GM19467 (cell line): ENCODE measurements around the gene DUS3L.
A peak's percentile ranks its signal among the peaks of the same experiment; 100 is the strongest.

ENCODE experiments used
- ATAC-seq: cut with Tn5 transposase; IDR thresholded peaks from one replicate; pipeline ENCODE4 v1.9.1; 2021; ENCODE audit warnings: mild to moderate bottlenecking, moderate library complexity; ENCODE audit not compliant: unreplicated experiment

The DUS3L gene

DNA sequence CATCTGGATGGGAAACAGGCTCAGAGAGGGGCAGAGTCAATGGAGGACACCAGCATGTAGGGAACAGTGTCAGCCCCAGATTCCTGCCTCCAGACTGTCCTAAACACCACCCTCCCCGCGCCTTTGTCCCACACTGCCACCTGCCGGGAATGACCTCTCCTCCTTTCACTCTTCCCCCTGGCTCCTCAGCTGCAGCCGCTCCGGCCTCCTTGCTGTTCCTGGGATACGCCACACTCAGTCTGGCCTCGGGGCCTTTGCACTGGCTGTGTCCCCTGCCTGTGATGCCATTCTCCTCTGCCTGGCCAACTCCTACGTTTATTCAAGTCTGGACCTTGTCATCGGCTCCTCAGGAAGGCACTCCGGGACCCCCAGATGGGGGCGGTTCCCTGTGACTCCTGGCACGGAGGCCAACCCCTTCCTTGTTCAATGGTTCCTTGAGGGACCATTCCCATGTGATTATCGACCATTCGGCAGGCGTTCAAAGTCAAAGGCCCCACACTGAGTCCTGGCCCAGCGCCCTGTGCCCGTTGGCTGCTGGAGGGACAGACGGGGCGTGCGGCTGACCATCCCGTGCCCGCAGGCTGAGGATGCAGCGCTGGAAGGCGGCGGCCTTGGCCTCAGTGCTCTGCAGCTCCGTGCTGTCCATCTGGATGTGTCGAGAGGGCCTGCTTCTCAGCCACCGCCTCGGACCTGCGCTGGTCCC lies 32.8 kb upstream of the DUS3L start:
- ATAC-seq, result no peak

DNA sequence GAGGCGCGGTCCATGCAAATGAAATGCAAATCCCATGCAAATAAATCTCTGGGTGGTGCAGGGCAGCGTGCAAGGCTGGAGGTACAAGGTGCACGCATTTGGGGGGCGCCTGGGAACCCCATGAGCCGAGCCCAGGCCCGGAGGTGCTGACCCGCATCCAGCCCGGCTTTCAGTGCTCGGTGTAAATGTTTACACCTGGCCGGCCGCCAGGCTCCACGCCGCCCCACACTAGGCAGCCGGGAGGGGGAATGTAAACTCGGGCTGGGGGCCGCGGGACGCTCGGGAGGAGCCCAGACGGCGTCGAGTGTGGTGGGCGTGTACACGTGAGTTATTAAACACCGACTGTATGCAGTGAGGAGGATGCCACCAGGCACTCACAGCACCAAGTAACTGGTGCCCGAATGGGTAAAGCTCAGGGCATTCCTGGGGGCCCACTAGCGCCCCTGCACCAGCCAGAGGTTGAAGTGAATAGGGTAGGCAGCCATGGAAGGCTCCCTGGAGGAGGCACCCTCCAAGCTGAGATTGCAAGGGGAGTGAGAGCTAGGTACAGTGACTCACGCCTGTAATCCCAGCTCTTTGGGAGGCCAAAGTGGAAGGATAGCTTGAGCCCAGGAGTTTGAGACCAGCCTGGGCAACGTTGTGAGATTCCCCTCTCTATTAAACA lies 31.4 kb upstream of the DUS3L start:
- no peak for ATAC-seq

DNA sequence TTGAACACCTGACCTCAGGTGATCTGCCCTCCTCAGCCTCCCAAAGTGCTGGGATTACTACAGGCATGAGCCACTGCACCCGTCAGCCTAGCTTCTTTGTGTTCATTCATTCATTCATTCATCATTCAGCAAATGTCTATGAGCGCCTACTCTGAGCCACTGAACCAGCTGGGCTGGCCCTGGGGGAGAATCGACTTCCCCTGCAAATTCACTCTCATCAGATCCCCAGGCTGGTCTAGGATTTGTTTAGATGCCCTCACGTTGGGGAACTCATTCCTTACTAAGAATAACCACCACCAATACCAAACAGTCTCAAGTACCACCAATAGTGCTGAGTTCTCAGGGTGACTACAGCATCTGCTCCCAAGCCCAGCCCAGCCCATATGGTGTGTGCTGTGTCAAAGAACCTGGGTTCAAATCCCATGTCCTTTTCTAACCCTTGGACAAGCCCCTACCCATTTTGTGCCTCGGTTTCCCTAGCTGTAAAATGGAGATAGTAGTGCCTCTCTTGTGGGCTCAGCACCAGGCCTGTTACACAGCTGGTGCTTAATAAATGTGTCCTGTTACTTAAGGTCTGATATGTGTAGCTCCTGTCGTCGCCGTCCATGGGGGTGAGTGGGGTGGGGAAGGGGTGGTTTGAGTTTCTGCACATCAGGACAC lies 30.7 kb upstream of the DUS3L start:
- ATAC-seq, result no peak

DNA sequence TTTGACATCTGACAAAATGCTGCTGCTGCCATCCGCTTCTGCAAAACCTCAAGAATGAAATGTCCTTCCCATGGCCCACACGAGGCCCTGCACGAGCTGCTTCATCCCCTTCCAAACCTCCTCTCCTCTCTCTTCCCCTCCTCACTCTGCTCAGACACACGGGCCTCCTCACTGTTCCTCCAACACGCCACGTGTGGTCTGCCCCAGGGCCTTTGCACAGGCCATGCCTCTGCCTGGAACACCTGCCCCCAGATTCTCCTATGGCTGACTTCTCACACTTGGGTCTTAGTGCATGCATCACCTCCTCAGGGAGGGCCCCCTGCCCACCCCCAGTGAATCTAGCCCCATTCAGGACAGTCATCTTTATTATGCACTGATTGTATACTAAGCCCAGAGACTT lies 29.8 kb upstream of the DUS3L start:
- no peak for ATAC-seq

DNA sequence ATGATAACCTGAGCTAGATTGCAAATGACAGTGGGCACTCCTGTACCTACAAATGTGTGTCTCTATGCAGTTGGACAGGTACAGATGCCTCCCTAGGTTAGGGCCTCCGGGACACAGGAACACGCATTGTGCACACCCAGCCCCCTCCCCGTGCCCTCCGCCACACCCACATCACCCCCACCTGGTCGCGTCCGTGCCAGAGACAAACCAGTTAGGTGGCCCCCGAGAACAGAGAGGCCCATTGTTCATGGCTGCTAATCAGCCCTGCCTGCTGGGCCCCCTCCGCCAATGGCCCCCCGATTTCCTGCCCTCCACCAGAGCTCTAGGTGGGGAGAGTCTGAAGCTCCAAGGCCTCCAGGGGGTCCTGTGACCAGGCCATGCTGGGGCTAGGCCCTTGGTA lies 27.6 kb upstream of the DUS3L start:
- no peak for ATAC-seq

DNA sequence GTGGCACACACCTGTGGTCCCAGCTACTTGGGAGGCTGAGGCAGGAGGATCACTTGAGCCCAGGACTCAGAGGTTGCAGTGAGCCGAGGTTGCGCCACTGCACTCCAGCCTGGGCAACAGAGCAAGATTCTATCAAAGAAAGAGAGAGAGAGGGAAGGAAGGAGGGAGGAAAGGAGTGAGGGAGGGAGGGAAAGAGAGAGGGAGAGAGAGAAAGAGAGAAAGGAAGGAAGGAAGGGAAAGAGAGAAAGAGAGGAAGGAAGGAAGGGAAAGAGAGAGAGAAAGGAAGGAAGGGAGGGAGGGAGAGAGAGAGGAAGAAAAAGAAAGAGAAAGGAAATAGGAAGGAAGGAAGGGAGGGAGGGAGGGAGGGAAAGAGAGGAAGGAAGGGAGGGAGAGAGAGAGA lies 26.3 kb upstream of the DUS3L start:
- no peak for ATAC-seq

DNA sequence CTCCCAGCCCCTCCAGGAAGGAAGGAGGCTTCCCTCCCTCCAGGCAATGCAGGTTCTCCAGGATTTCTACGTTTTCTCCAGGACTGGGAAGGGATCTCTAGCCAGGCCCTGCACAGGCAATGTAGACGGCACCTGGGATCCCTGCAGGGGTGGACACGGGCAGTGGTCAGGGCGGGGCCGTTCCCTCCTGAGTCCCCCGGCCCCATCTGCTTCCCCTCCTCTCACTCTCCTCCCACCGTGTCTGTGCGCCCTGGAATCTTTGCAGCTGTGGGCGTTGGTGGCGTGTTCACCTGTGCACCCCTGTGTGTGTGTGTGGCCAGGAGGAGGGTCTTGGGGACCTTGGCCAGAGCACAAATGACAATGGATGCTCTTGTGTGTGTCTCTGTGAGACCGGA lies 23.9 kb upstream of the DUS3L start:
- ATAC-seq, result no peak

DNA sequence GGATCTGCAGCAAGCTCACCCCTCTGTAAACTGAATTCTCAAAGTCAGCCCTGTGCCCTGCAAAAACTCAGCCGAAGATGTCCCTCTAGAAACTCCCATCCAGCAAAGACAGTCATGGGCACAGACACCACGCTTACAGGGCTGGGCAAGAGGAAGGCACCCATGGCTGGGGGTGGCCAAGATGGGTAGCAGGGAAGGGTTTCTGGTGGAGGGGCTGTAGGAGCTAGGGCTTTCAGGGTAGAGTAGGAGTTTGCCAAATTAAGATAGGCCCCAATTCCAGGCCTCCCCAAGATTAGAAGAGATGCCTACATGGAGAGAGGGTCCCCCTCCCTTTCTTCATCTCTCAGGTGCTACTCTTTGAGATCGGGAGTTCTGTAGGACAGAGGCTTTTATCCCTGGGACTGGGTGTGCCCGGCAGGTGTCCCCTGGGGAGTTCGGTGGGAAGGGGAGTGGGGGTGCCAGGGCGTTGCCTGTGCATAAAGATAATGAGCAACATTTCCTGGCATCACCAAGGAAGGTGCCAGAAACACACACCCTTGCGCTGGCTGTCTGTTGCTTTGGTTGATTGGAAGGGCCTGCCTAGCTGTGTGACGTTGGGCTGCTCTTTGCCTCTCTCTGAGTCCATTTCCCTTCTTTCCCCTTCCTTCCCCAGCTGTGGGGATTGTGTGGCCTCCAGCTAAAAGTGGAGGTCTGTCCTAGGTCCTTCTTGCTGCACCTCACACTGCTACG lies 23.3 kb upstream of the DUS3L start:
- ATAC-seq, result no peak

DNA sequence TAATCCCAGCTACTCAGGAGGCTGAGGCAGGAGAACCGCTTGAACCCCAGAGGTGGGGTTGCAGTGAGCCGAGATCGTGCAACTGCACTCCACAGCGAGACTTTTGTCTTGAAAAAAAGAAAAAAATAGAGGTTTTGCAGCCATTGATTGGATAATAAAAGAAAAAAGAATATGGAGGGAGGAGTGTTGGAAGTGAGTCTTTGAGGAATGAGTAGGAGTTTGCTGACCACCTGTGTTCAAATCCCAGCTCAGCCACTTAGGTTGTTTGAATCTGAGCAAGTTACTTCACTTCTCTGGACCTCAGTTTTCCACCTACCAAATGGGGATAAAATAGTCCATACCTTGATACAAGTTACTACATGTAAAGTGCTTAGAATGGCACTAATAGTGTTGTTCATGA lies 20.2 kb upstream of the DUS3L start:
- no peak for ATAC-seq

DNA sequence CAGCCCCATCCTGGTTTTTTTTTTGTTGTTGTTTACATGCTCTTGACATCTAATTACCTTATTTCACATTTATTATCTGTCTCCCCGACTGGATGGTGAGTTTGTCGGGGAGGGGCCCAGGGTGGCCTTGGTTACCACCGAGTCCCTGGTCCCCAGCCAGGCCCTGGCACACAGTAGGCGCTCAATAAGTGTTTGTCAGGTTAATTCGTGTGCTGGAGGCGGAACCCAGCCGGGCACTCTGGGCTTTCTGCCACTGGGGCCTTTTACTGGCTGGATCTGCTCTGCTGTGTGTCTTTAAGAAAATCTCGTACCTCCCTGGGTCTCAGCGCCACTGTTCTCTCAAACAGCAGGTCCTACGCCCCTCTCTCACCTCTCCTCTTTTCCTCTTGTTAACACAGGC lies 18.5 kb upstream of the DUS3L start:
- no peak for ATAC-seq

DNA sequence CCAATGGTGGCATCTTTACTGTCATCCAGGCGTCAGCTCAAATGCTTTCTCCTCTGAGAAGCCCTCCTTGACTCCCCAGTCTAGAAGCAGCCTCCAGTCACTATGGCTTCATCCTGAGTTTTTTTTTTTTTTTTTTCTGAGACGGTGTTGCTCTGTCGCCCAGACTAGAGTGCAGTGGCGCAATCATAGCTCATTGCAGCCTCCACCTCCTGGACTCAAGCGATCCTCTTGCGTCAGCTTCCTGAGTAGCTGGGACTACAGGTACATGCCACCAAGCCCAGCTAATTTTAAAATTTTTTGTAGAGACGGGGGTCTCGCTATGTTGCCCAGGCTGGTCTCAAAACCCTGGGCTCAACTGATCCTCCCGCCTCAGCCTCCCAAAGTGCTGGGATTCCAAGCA lies 18.1 kb upstream of the DUS3L start:
- ATAC-seq, result no peak

DNA sequence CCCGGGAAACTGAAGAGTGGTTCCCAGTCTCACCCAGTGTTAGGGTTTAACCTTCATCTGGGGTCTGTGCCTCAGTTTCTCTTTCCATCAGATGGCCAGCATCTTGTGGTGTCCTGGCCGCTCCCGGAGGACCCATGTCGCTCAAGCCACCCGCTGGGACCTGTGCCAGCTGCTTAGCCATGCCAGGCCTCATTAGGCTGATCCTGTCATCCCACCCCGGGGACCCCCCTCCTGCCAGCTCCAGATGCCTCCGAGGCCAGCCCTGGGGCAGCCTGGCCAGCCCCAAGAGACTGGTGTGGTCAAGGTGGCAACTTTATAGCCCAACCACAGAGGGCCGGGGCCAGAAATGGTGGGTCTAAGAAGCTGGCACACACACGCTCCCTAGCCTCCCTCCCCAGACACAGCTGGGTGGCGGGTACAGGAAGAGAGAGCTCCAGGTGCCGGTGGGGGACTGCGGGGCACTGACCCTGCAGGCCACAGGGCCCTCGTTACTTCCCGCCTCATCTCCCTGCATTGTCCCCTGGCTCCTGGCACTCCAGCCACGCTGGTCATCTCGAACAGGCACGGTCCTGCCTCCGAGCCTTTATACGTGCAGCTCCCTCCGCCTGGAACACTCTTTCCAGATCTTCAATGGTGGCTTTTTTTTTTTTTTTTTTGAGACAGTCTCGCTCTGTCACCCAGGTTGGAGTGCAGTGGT lies 17.3 kb upstream of the DUS3L start:
- no peak for ATAC-seq

DNA sequence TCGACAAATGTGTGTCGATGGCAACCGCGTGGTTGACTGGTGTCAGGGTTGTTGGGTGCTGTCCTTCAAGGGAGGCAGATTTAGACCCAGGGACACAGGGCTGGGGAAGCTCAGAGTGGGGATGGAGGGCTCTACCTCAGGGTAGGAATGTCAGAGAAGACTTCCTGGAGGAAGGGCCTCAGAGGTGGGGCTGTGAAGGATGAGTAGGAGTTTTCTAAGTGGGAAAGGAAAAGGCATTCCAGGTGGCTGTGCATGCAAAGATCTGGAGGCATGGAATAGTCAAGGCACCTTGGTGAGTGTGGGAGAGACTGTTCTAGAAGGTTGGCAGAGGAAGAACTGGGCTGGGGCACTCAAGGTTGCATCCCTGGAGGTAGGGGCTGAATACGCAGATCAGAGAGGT lies 15.9 kb upstream of the DUS3L start:
- no peak for ATAC-seq

DNA sequence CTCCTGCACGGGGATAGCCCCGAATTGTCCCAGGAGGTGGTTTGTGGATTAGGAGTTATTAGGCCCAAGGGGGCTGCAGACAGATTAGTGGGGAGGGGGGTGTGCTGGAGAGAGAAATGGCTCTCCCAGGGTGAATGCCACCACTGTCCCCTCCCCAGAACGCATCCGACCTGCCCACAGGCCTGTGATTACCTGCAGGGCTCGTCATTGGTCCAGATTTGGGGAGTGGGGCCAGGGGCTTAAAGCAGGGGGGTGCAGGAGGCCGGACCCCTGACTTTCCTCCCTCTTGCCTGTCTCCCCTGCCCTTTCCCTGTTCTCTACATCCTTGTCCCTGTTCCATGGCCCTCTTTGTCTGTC lies 15.1 kb upstream of the DUS3L start:
- ATAC-seq, result no peak

DNA sequence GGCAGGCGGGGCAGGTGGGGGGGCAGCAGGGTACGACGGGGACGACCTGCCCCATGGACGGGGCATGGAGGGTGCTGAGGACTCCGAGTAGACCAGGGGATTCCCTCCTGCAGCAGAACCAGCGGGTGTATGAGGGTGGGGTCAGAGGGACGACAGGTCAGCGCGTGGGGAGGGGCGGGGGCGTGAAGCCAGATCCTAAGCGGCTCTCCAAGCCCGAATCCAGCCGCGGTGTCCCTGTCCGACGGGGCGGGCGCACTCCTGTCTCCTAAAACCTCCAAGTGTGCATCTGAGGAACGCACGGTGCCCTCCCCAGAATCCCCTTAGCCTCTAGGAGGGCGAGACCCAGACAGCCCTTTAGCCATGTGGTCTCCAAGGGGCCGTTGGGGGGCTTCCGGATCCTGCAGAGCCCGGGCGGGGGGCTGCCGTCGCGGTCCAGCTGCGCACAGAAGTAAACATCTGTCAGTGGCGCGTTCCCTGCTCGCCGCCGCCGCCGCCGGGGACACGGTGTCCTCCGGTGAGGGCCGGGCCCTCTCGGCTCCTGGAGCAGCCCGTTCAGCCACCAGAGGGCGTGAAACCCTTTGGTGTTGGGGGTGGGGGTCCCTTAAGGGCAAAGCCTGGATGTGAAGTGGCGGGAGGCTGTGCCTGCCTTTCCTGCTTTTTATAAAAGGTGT lies 14.6 kb upstream of the DUS3L start:
- no peak for ATAC-seq

DNA sequence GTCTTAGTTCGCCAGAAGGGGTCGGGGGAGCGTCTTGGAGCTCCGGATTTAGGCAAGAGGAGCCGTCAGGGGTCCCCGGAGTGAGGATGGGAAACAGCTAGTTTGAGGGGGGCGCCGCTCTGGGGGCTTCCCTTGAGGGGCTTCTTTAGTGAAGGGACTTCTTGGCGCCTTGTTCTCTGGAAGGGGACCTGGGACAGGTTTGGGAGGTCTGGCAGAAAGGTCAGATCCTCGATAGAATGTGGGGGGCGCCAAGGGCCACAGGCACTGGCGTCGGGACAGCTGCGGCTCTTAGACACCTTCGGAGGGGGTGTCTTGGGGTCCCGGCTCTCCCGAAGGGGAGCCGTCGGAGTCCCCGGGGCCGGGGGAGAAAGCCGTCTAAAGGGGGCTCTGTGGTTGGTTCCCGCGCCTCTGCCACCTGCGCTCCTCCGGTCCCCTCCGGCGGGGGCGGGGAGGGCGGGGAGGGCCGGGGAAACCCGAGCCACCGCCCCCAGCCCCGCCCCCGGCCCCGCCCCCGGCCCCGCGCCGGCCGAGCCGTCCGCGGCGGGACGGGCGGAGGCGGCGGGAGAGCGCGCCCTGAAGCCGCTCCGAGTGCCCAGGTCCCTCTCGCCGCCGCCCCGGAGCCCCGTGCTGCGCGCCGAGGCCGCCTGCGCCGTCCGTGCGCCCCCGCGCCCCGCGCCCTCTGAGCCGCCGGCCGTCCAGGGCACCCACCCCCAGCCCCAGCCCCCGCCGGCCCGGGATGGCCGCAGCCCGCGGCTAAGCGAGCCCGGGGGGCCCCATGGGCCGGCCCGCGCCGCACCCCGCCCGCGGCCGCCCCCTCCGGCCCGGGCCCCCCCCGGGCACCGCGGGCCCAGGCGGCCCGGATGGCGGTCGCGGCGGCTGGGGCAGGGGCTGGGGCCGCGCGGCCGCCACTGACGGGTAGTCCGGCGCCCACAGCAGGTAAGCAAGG lies 13.8 kb upstream of the DUS3L start, which contains the start of gene NRTN:
Gene NRTN (plus strand): TSS at position 552 of the 946 bp plus-strand sequence. CDS start 19,099 bp downstream, outside the sequence.
- ATAC-seq, result no peak

DNA sequence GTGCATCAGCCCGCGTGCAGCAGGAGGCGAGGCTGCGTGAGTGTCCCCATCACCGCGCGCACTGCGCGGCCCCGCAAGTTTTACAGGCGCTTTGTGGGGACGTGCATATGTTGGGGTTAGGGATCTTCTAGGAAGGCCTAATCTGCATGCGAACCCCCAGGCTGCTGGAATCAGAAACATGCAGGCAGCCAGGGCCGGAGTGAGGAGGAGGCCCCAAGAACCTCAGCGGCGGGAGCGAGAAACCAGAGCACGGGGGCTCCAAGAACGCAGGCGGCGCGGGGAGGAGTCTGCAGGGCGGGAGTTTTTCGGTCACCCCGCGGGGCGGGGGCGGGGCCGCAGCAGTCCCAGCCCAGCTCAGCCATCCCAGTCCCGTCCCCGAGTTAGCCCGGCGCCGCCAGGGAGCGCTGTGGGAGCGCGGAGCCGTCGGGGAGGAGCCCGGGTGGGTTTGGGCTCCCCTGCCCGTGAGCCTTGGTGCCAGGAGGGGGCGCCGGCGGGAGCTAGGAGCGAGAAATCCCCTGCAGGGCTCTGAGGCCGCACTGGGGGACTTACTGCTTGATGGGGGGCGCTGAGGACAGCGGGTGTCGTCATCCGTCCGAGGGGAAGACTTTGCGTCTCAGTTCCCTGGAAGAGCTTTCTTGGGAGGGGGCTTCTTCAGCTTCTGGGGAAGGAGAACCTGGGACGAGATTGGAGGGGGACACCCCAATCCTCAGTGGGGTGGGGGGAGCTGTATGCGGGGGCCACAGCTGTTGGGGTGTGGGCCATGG lies 13.0 kb upstream of the DUS3L start:
- peak; percentile 75 for ATAC-seq

DNA sequence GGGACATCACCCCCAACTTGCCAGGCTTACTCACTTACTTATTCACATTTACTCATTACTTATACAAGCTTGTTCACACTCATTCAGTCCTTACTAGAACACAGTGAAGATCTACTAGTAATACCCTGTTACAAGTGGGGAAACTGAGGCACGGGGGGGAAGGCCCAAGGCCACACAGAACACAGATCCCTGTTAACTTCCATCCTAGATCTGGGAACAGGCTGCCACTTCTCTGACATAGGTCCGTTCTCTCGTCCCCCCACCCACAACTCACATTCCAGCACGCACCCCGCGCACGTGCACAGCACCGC lies 12.4 kb upstream of the DUS3L start:
- no peak for ATAC-seq
